Left lung (tissue), 10 donors: ENCODE results near the gene RASSF5. TPM values are rescaled to one million over a fixed set of nuclear protein-coding genes. Genes with fewer than 3 reads are reported as not detected.

Experiments
- ATAC-seq: fragments of 200-7000 bp; cut with Tn5 transposase; one replicate; pipeline ENCODE4 v1.9.1; 2020; ENCODE audit warnings: moderate library complexity
- DNase-seq, 4 donors: peaks; one replicate each; pipeline ENCODE4 v3.0.0-alpha.2; 2013 to 2020
- H3K27ac ChIP-seq, 2 donors: fragments of 200-600 bp; sonication (generic) in 1 of 2; one replicate each; pipeline versions ENCODE4 v1.5.0 to v1.8.0; 2020 to 2021
- H3K27me3 ChIP-seq, 2 donors: fragments of 200-600 bp; sonication (generic) in 1 of 2; one replicate each; pipeline versions ENCODE4 v1.5.0 to v1.8.0; 2020 to 2021
- H3K36me3 ChIP-seq, 2 donors: fragments of 200-600 bp; sonication (generic) in 1 of 2; one replicate each; pipeline versions ENCODE4 v1.5.0 to v1.8.0; 2020 to 2021
- H3K4me1 ChIP-seq, 2 donors: fragments of 200-600 bp; one replicate each; pipeline ENCODE4 v1.8.0; 2021
- H3K4me3 ChIP-seq, 2 donors: fragments of 200-600 bp; sonication (generic) in 1 of 2; one replicate each; pipeline versions ENCODE4 v1.5.0 to v1.8.0; 2020 to 2021; ENCODE audit warnings: mild to moderate bottlenecking in 1 of 2
- H3K9me3 ChIP-seq, 2 donors: fragments of 200-600 bp; sonication (generic) in 1 of 2; one replicate each; pipeline versions ENCODE4 v1.5.0 to v1.8.0; 2020 to 2021
- CTCF ChIP-seq, 2 donors: fragments of 200-600 bp; sonication (generic) in 1 of 2; IDR thresholded peaks; one replicate each; pipeline versions ENCODE4 v1.5.0 to v1.8.0; 2021; ENCODE audit warnings: antibody characterized with exemption in 2 of 2
- intact Hi-C, 2 donors: fragments of 100-400 bp; cut with DNase I; formaldehyde crosslinking; loops; one replicate each; pipeline versions ENCODE4 v1.11.2 to v1.14.2; 2022
- polyA plus RNA-seq, 6 donors: library from polyadenylated mRNA; unstranded; fragments of 120-200 nt; gene quantifications; one replicate each; pipeline ENCODE4 v1.2.1, GENCODE V29; 2013; ENCODE audit not compliant: insufficient read length in 6 of 6
- total RNA-seq, 2 donors: library from RNA; stranded (reverse); fragmentation: NEBNext Ultra II Directional; extraction: Animal tissue kit (Norgen Biotek cat#: 25700); gene quantifications; one replicate each; pipeline ENCODE4 v1.2.1, GENCODE V29; 2021
- donor health status: DM: no; HTN: yes; CAD: no.
- donor health status: DM: no; HTN: no; CAD: no.

The RASSF5 gene
- total and polyA plus RNA-seq, 8 donors, result 5.8 to 40.9 (median 11.6) TPM

- Histone ChIP-seq H3K9me3 (no peaks in the 10 kb centered on the region), H3K27ac (no peak overlapping the region), H3K36me3 (peaks cover 0 to 72% of the 10 kb centered on the region in 2 donors), H3K4me3 (no peak overlapping the region), H3K27me3 (no peaks in the 10 kb centered on the region), H3K4me1 (peaks cover 0 to 4% of the 10 kb centered on the region in 2 donors)
- ATAC-seq (no peak), DNase-seq (no peak)
- TF ChIP-seq CTCF (IDR thresholded peaks at IDR 0.05), result no peak
- intact Hi-C loops, result loop anchor here in 1 of 2 donors (5.0 kb wide), 1 partner anchor 100 kb away; no protein-coding TSS in a partner anchor
Observed at GRCh38 chr1:206486995-206487788, 20.1 kb upstream of the RASSF5 start.

- H3K36me3 ChIP-seq, result peaks cover 0 to 72% of the 10 kb centered on the region in 2 donors
- H3K4me1 ChIP-seq, result peaks cover 0 to 4% of the 10 kb centered on the region in 2 donors
- intact Hi-C loops, result loop anchor here in 1 of 2 donors (5.0 kb wide), 1 partner anchor 99 kb away; no protein-coding TSS in a partner anchor
- H3K27me3 ChIP-seq, result no peaks in the 10 kb centered on the region
- TF ChIP-seq CTCF (IDR thresholded peaks at IDR 0.05), result no peak
- no peak overlapping the region for H3K4me3 ChIP-seq
- no peaks in the 10 kb centered on the region for H3K9me3 ChIP-seq
- ATAC-seq (no peak), DNase-seq (no peak)
- no peak overlapping the region for H3K27ac ChIP-seq
Observed at GRCh38 chr1:206487970-206488369, 19.4 kb upstream of the RASSF5 start.

GRCh38 chr1:206488466-206488865 lies 18.9 kb upstream of the RASSF5 start:
- H3K9me3 ChIP-seq, result no peaks in the 10 kb centered on the region
- ATAC-seq, result no peak
- peaks cover 0 to 4% of the 10 kb centered on the region in 2 donors for H3K4me1 ChIP-seq
- H3K36me3 ChIP-seq, result peaks cover 0 to 72% of the 10 kb centered on the region in 2 donors
- no peak overlapping the region for H3K27ac ChIP-seq
- no peak overlapping the region for H3K4me3 ChIP-seq
- TF ChIP-seq CTCF (IDR thresholded peaks at IDR 0.05), result no peak
- intact Hi-C loops, result loop anchor here in 1 of 2 donors (5.0 kb wide), 1 partner anchor 99 kb away; no protein-coding TSS in a partner anchor
- H3K27me3 ChIP-seq, result no peaks in the 10 kb centered on the region
- no peak for DNase-seq

- Histone ChIP-seq H3K4me1 (peaks cover 3 to 9% of the 10 kb centered on the region in 2 donors), H3K27me3 (no peaks in the 10 kb centered on the region), H3K36me3 (peaks cover 0 to 71% of the 10 kb centered on the region in 2 donors), H3K9me3 (no peaks in the 10 kb centered on the region), H3K27ac (no peak overlapping the region), H3K4me3 (no peak overlapping the region)
- TF ChIP-seq CTCF (IDR thresholded peaks at IDR 0.05), result peak; percentile 90 to 97
- peak in 3 of 4 donors; percentile 69 to 89 (median 82) for DNase-seq
- intact Hi-C loops, result loop anchor here in 1 of 2 donors (5.0 kb wide), 1 partner anchor 97 kb away; no protein-coding TSS in a partner anchor
- peak; percentile 98 for ATAC-seq
Observed at GRCh38 chr1:206489980-206490770, 17.2 kb upstream of the RASSF5 start.
